22Rv1 (cell line): ENCODE data around the gene RRN3.
"Not testable (repeated sequence)": the region's sequence is repeated elsewhere in the genome, so short reads cannot be mapped to it uniquely, and the experiment has no call there.

Source experiments
- H3K27ac ChIP-seq: fragments of 450-650 bp; 2 replicates; pipeline ENCODE4 v1.5.1; 2017
- CTCF ChIP-seq: fragments of 450-650 bp; IDR thresholded peaks from 2 replicates; pipeline ENCODE4 v1.5.1; 2017; ENCODE audit warnings: mild to moderate bottlenecking
- ZFX ChIP-seq: fragments of 450-650 bp; IDR thresholded peaks from 2 replicates; pipeline ENCODE4 v1.6.1; 2017; ENCODE audit warnings: antibody characterized with exemption, borderline replicate concordance

The RRN3 gene

GRCh38 chr16:15051387-15051951 is 42.6 kb downstream of the RRN3 start:
- TF ChIP-seq ZFX (no peak), CTCF (no peak)
- no peak overlapping the region for H3K27ac ChIP-seq

DNA sequence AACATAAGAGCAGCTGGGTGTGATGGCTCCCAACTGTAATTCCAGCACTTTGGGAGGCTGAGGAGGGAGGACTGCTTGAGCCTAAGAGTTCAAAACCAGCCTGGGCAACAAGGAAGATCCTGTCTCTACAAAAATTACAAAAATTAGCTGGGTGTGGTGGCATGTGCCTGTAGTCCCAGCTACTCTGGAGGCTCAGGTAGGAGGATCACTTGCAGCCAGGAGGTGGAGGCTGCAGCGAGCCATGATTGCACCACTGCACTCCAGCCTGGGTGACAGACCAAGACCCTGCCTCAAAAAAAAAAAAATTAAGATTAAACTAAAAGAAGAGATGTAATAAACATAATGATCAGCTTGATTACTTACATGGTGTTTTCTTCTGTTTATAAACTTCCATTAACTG is 43.6 kb downstream of the RRN3 start:
- H3K27ac ChIP-seq, result not testable (repeated sequence)

DNA sequence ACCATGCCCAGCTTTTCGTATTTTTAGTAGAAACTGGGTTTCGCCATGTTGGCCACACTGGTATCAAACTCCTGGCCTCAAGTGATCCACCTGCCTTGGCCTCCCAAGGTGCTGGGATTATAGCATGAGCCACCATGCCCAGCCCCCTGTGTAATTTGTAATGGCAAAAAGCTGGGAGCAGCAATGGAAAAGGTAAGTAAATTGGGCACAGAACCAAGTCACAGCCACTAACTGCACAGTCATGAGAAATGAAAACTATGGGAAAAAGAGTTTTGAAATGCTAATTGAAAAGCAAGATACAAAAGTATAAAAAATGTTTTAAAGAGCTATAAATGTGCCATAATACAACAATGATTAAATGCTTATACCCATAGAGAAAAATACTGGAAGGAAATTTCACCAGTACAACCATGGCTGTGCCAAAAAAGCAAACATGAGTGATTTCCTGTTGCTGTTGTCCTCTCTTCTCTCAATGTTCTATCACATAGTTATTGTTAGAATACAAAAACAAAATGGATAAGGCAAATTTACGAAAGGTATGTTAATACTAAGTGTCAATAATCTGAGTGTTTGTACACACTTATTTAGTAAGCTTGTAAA is 44.4 kb downstream of the RRN3 start:
- no peak overlapping the region for H3K27ac ChIP-seq

GRCh38 chr16:15046692-15047376 is 47.2 kb downstream of the RRN3 start:
- TF ChIP-seq ZFX (no peak), CTCF (peak; percentile 13; the same call in 1 of the 2 replicates)
- H3K27ac ChIP-seq, result no peak overlapping the region

More for the DNA sequence above, 44.4 kb downstream of the RRN3 start:
- TF ChIP-seq ZFX (no peak), CTCF (no peak)

- H3K27ac ChIP-seq, result not testable (repeated sequence)
Measured at GRCh38 chr16:15045270-15045669, 48.8 kb downstream of the RRN3 start.

DNA sequence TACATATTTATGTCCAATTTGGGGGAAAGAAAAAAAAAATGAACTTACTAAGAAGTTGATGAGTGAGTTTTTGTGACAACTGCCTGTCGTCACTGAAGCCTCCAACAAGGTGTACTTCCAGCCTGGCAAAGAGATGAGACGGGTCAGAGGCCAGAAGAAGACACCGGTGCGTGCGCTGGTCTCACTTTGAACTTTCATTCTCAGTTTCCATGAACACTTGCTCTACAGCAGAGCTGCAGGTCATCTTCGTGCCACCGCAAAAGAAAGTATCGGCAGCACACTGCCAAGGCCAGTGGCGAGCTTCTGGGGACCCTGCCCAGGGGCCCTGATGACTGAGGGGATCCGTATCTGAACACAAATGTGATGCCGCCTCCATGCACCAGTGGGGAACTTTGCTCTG is 49.8 kb downstream of the RRN3 start:
- no peak for TF ChIP-seq CTCF
- TF ChIP-seq ZFX, result no peak
- no peak overlapping the region for H3K27ac ChIP-seq

GRCh38 chr16:15043344-15043743 is 50.7 kb downstream of the RRN3 start:
- no peak overlapping the region for H3K27ac ChIP-seq
- TF ChIP-seq CTCF (no peak), ZFX (no peak)

- no peak overlapping the region for H3K27ac ChIP-seq
Measured at GRCh38 chr16:15041271-15042004, 52.6 kb downstream of the RRN3 start.

More at GRCh38 chr16:15041271-15042004, 52.6 kb downstream of the RRN3 start:
- no peak for TF ChIP-seq CTCF
- no peak for TF ChIP-seq ZFX
